ENCODE results near the gene SDS.
A peak's percentile ranks its signal among the peaks of the same experiment; 100 is the strongest.

SDS gene

GRCh38 chr12:113436993-113437728 lies 33.5 kb upstream of the SDS start:
- Mint-ChIP-seq H3K36me3 (no peaks in the 10 kb centered on the region), H3K27me3 (peaks cover 13% of the 10 kb centered on the region), H3K4me3 (no peak overlapping the region), H3K4me1 (no peaks in the 10 kb centered on the region), H3K27ac (no peak overlapping the region), H3K9me3 (no peaks in the 10 kb centered on the region)
- ATAC-seq, result no peak

GRCh38 chr12:113436586-113436985 lies 32.9 kb upstream of the SDS start:
- H3K9me3 Mint-ChIP-seq, result no peaks in the 10 kb centered on the region
- H3K27ac Mint-ChIP-seq, result no peak overlapping the region
- H3K36me3 Mint-ChIP-seq, result no peaks in the 10 kb centered on the region
- peaks cover 18% of the 10 kb centered on the region for H3K27me3 Mint-ChIP-seq
- ATAC-seq, result no peak
- no peaks in the 10 kb centered on the region for H3K4me1 Mint-ChIP-seq
- H3K4me3 Mint-ChIP-seq, result no peak overlapping the region

DNA sequence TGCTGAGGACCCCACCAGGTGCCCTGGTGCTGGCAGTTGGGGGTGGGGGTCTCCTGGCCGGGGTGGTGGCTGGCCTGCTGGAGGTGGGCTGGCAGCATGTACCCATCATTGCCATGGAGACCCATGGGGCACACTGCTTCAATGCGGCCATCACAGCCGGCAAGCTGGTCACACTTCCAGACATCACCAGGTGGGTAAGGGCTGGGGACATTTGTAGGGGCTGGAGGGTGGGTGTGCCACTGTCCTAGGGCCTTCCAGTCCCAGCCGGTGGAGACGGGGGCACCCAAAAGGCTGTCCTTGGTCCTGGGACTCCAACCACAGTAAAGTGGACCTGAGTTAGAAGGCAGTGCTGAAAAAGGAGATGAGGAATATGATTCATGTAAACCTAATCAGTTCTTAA lies 31.7 kb upstream of the SDS start:
- Mint-ChIP-seq H3K36me3 (no peaks in the 10 kb centered on the region), H3K27me3 (peaks cover 28% of the 10 kb centered on the region), H3K9me3 (peaks cover 2% of the 10 kb centered on the region), H3K4me1 (no peaks in the 10 kb centered on the region), H3K4me3 (no peak overlapping the region), H3K27ac (no peak overlapping the region)
- ATAC-seq, result no peak

GRCh38 chr12:113432986-113433385 lies 29.3 kb upstream of the SDS start:
- Mint-ChIP-seq H3K27me3 (peaks cover 52% of the 10 kb centered on the region), H3K4me3 (no peak overlapping the region), H3K36me3 (peaks cover 6% of the 10 kb centered on the region), H3K4me1 (no peaks in the 10 kb centered on the region), H3K9me3 (peaks cover 8% of the 10 kb centered on the region), H3K27ac (no peak overlapping the region)
- no peak for ATAC-seq

- Mint-ChIP-seq H3K27ac (no peak overlapping the region), H3K4me1 (peaks cover 13% of the 10 kb centered on the region), H3K27me3 (peaks cover 87% of the 10 kb centered on the region), H3K9me3 (peaks cover 8% of the 10 kb centered on the region), H3K36me3 (peaks cover 6% of the 10 kb centered on the region), H3K4me3 (no peak overlapping the region)
- no peak for ATAC-seq
These were observed 24.8 kb upstream of the SDS start for GRCh38 chr12:113428482-113428881.

GRCh38 chr12:113427882-113428281 lies 24.2 kb upstream of the SDS start:
- Mint-ChIP-seq H3K4me3 (no peak overlapping the region), H3K9me3 (peaks cover 8% of the 10 kb centered on the region), H3K36me3 (peaks cover 6% of the 10 kb centered on the region), H3K27me3 (peaks cover 81% of the 10 kb centered on the region), H3K4me1 (peaks cover 13% of the 10 kb centered on the region), H3K27ac (no peak overlapping the region)
- ATAC-seq, result no peak

GRCh38 chr12:113425960-113426453 lies 22.3 kb upstream of the SDS start:
- Mint-ChIP-seq H3K4me1 (peaks cover 25% of the 10 kb centered on the region), H3K27ac (peak overlapping the region; percentile 22), H3K9me3 (peaks cover 8% of the 10 kb centered on the region), H3K27me3 (peaks cover 65% of the 10 kb centered on the region), H3K36me3 (peaks cover 6% of the 10 kb centered on the region), H3K4me3 (peak overlapping the region; percentile 15)
- no peak for ATAC-seq

GRCh38 chr12:113424915-113425823 lies 21.5 kb upstream of the SDS start:
- H3K4me3 Mint-ChIP-seq, result no peak overlapping the region
- H3K36me3 Mint-ChIP-seq, result peaks cover 5% of the 10 kb centered on the region
- H3K9me3 Mint-ChIP-seq, result peaks cover 5% of the 10 kb centered on the region
- no peak for ATAC-seq
- H3K27ac Mint-ChIP-seq, result no peak overlapping the region
- H3K4me1 Mint-ChIP-seq, result peaks cover 25% of the 10 kb centered on the region
- H3K27me3 Mint-ChIP-seq, result peaks cover 56% of the 10 kb centered on the region

DNA sequence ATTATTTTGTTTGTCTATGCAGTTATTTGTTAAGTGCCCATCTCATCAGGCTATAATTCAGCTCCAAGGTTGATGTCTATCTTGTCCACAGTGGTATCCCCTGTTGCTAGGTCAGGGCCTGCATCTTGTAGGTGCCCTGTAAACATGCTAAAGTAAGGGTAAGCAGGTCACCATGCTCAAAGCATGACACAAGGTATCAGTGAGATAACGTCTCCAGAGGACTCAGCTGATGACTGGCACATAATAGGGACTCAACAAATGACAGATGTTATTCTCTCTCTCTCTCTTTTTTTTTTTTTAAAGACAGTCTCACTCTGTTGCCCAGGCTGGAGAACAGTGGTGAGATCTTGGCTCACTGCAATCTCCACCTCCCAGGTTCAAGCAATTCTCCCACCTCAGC lies 20.8 kb upstream of the SDS start:
- ATAC-seq, result no peak
- Mint-ChIP-seq H3K4me3 (no peak overlapping the region), H3K36me3 (no peaks in the 10 kb centered on the region), H3K9me3 (no peaks in the 10 kb centered on the region), H3K27me3 (peaks cover 49% of the 10 kb centered on the region), H3K4me1 (peaks cover 25% of the 10 kb centered on the region), H3K27ac (no peak overlapping the region)

GRCh38 chr12:113422886-113423669 lies 19.4 kb upstream of the SDS start:
- no peak overlapping the region for H3K4me3 Mint-ChIP-seq
- H3K9me3 Mint-ChIP-seq, result no peaks in the 10 kb centered on the region
- ATAC-seq, result no peak
- H3K27ac Mint-ChIP-seq, result peak overlapping the region; percentile 93
- H3K36me3 Mint-ChIP-seq, result no peaks in the 10 kb centered on the region
- peaks cover 25% of the 10 kb centered on the region for H3K4me1 Mint-ChIP-seq
- H3K27me3 Mint-ChIP-seq, result peaks cover 35% of the 10 kb centered on the region

DNA sequence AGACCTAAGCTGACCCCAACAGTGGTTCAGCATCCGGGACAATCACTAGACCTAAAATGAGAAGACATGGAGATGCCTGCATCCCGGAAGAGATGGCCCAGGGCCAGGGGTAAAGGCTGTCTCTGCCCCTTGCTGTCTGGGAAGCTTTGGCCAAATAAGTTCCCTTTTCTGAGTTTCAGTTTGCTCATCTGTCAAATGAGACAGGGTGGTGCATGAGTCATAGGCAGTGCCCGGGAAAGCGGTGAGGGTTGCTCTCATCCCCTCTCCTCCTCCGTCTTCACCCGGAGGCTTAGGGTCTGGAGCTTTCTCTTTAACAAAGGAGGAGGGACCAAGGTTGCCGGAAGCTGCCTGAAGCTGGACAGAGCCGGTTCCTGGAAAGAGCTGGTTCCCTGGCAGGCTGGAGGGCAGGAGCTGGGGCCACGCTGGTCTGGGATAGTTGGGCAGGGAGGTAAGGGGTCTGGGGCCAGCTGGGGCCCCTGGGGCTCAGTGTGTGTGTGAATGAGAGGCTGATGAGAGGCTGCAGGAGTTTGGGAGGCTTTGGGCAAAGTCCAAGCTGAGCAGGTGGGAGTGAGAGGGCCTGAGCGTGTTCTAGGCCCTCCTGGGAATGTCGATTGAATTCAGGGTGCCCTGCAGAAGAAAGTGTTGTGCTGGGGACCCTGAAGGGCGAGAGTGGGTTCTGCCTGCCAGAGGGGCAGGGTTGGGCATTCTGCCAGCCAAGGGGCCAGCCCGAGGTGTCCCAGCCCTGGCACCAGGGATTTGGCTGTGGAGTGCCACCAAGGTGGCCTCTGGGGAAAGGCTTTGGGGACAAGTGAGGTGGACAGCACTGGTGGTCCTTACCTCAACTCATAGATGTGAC lies 18.6 kb upstream of the SDS start, which contains the start of gene SDSL:
TSS of gene SDSL (plus strand) at position 351 of the 856 bp plus-strand sequence. CDS start 5,603 bp downstream, outside the sequence.
- H3K27me3 Mint-ChIP-seq, result peaks cover 27% of the 10 kb centered on the region
- ATAC-seq, result peak; percentile 95
- H3K9me3 Mint-ChIP-seq, result no peaks in the 10 kb centered on the region
- H3K36me3 Mint-ChIP-seq, result no peaks in the 10 kb centered on the region
- peak within 1 kb of the TSS; percentile 84 for H3K4me3 Mint-ChIP-seq
- H3K27ac Mint-ChIP-seq, result peak within 1 kb of the TSS; percentile 93
- H3K4me1 Mint-ChIP-seq, result peaks cover 25% of the 10 kb centered on the region

DNA sequence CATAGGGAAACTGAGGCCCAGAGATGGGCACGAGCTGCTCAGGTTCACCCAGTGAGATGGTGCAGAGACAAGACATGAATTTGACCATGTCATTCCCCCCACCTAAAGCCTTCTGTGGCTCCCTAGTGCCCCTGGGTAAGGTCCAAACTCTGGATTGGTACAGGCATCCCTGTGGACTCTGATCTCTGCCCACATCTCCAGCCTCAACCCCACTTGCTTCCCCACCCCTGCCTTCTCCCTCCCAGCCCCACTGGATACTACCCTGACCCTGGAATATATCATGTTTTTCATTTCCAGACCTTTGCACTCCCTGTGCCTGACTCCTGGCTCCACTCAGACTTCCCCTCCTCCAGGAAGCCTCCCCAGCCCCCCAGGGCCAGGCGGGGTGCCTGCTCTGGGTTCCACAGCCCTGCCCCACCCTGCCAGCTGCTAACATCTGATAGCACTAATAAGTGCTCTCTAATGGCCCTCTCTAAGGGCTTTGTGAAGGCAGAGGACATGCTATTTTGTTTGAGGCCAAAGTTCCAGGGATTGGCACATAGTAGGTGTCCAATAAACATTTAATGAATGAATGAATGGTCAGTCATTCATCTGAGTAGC lies 17.4 kb upstream of the SDS start:
- Mint-ChIP-seq H3K27me3 (peaks cover 21% of the 10 kb centered on the region), H3K4me1 (peaks cover 27% of the 10 kb centered on the region), H3K27ac (peak overlapping the region; percentile 93), H3K9me3 (no peaks in the 10 kb centered on the region), H3K36me3 (no peaks in the 10 kb centered on the region), H3K4me3 (no peak overlapping the region)
- ATAC-seq, result no peak

DNA sequence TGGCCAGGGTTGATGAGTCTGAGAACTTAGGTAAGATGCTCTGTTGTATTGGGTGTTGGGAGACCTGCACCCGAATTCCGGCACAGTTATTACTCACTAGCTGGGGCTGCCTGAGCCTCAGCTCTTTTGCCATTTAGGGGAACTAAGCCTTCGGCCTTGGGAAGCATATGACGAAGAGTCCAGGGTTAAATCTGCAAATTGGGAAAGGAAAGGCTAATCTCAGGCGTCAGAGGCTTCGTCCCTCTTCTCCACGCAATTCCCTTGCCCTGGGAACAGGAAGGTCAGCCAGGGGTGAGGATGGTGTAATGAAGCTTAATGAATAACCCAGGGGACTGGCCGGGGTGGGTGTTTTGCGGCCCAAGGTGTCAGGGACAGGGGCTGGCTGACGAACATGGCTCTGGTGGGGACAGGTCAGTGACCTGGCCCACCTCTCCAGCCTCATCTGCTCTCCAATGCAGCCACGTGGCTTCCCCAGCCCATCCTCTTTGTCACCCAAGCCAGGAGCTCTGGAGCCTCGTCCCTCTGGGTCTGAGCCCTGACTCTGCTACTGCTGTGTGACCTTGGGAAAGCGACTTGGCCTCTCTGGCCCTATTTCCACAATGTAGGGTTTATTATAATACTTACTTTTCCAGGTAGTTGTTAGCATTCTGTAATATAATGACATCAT lies 14.7 kb upstream of the SDS start:
- Mint-ChIP-seq H3K27me3 (peaks cover 12% of the 10 kb centered on the region), H3K36me3 (no peaks in the 10 kb centered on the region), H3K4me1 (peaks cover 23% of the 10 kb centered on the region), H3K4me3 (no peak overlapping the region), H3K27ac (no peak overlapping the region), H3K9me3 (no peaks in the 10 kb centered on the region)
- ATAC-seq, result no peak

Data from stimulated activated memory B cell treated with anti-CD40 and anti-IgM and Interleukin-4, amounts not matched to agents 10 μg/mL and 1 μg/mL and 100 μg/mL, for 72 hours (primary cell).